GM12878 (cell line): ENCODE measurements around the gene CSDE1. TPM values are rescaled to one million over a fixed set of nuclear protein-coding genes. Genes with fewer than 3 reads are reported as not detected.

ENCODE experiments used
- ATAC-seq: fragments of 200-7000 bp; cut with Tn5 transposase; 3 replicates; pipeline ENCODE4 v1.9.1; 2020; ENCODE audit warnings: mild to moderate bottlenecking, moderate library complexity
- BruUV-seq: library from RNA; stranded (reverse); fragments of 400-500 nt; replicated peaks from 2 replicates; lab custom pipeline; 2021; lab: Mats Ljungman, UMichigan
- CTCF ChIA-PET: fragments of 300-600 bp; sonication (Branson Sonifier 250); formaldehyde crosslinking; extraction: SDS; loops from one replicate; lab custom pipeline; 2021; ENCODE audit warnings: inconsistent platforms; lab: Yijun Ruan, JAX
- POLR2A ChIA-PET: fragments of 350-600 bp; formaldehyde crosslinking; extraction: SDS; loops from one replicate; lab custom pipeline; 2021; ENCODE audit warnings: inconsistent platforms; lab: Charles Lee
- RAD21 ChIA-PET: fragments of 300-600 bp; sonication (Branson Sonifier 250); formaldehyde crosslinking; loops from one replicate; lab custom pipeline; 2023; ENCODE audit warnings: antibody characterized with exemption; ENCODE audit not compliant: unreplicated experiment; lab: Charles Lee
- SMC1A ChIA-PET: fragments of 300-600 bp; sonication (Branson Sonifier 250); formaldehyde crosslinking; loops from one replicate; lab custom pipeline; 2023; ENCODE audit not compliant: unreplicated experiment, uncharacterized antibody; lab: Charles Lee
- DNase-seq: peaks from one replicate; pipeline ENCODE4 v3.0.0-alpha.2; 2011; ENCODE audit warnings: low read depth, low spot score
- FAIRE-seq: peaks from 3 replicates; lab custom pipeline; 2011; peaks lifted over from hg19 to GRCh38; lab: Jason Lieb, UNC
- H2AFZ ChIP-seq: 2 replicates; pipeline ENCODE4 v1.6.0; 2011; ENCODE audit warnings: low read depth, low read length, control low read depth; ENCODE audit not compliant: control insufficient read depth
- H3K27ac ChIP-seq: 2 replicates; pipeline ENCODE4 v1.5.1; 2011; ENCODE audit warnings: control low read depth; ENCODE audit not compliant: control insufficient read depth, insufficient read depth
- H3K27me3 ChIP-seq, 2 experiments: replicated peaks in 1 of 2; 2 replicates each; pipeline versions ENCODE4 v1.6.0 to v1.6.1; 2011; ENCODE audit warnings: low read length in 1 of 2; ENCODE audit not compliant: control insufficient read depth in 2 of 2, insufficient read depth in 2 of 2
- H3K36me3 ChIP-seq, 2 experiments: 2 replicates each; pipeline ENCODE4 v1.5.1; 2011; ENCODE audit warnings: low read length in 1 of 2; ENCODE audit not compliant: control insufficient read depth in 2 of 2, insufficient read depth in 2 of 2
- H3K4me1 ChIP-seq: 2 replicates; pipeline ENCODE4 v1.6.1; 2011; ENCODE audit warnings: mild to moderate bottlenecking, low read length, moderate library complexity, mixed read lengths; ENCODE audit not compliant: control insufficient read depth, insufficient read depth
- H3K4me2 ChIP-seq: 2 replicates; pipeline ENCODE4 v1.6.0; 2011; ENCODE audit warnings: control low read depth; ENCODE audit not compliant: control insufficient read depth, insufficient read depth
- H3K4me3 ChIP-seq: fragments of 200-600 bp; sonication (generic); 2 replicates; pipeline ENCODE4 v1.5.1; 2016
- H3K79me2 ChIP-seq: 2 replicates; pipeline ENCODE4 v1.6.0; 2011; ENCODE audit warnings: low read length; ENCODE audit not compliant: control insufficient read depth, insufficient read depth
- H3K9ac ChIP-seq: 2 replicates; pipeline ENCODE4 v1.8.0; 2011; ENCODE audit warnings: low read length, control low read depth, mixed read lengths; ENCODE audit not compliant: control insufficient read depth, insufficient read depth
- H3K9me3 ChIP-seq: replicated peaks from 3 replicates; pipeline ENCODE4 v1.5.1; 2011; ENCODE audit warnings: mild to moderate bottlenecking, low read length; ENCODE audit not compliant: control insufficient read depth, insufficient read depth
- H4K20me1 ChIP-seq: 2 replicates; pipeline ENCODE4 v1.6.0; 2011; ENCODE audit not compliant: control insufficient read depth, insufficient read depth
- CREM ChIP-seq: IDR thresholded peaks from 2 replicates; pipeline ENCODE4 v1.6.1; 2014; ENCODE audit warnings: antibody characterized with exemption, low read depth
- IRF4 ChIP-seq: IDR thresholded peaks from 2 replicates; pipeline ENCODE4 v1.6.1; 2011; ENCODE audit warnings: low read depth, low read length
- NR2F1 ChIP-seq: fragments of 450-650 bp; conservative IDR thresholded peaks from 2 replicates; pipeline ENCODE4 v1.6.1; 2017; ENCODE audit warnings: mild to moderate bottlenecking
- PKNOX1 ChIP-seq: fragments of 450-650 bp; IDR thresholded peaks from 2 replicates; pipeline ENCODE4 v1.6.1; 2016; ENCODE audit warnings: mild to moderate bottlenecking
- RUNX3 ChIP-seq: IDR thresholded peaks from 2 replicates; pipeline ENCODE4 v1.6.1; 2012; ENCODE audit warnings: low read length, inconsistent platforms
- SMARCA5 ChIP-seq: fragments of 450-650 bp; IDR thresholded peaks from 2 replicates; pipeline ENCODE4 v1.6.1; 2017; ENCODE audit warnings: mild to moderate bottlenecking
- TBL1XR1 ChIP-seq: IDR thresholded peaks from 2 replicates; pipeline ENCODE4 v1.6.1; 2012; ENCODE audit warnings: low read depth, low read length, improper control_type of control experiment
- TCF7 ChIP-seq: IDR thresholded peaks from 2 replicates; pipeline ENCODE4 v1.6.1; 2014; ENCODE audit warnings: antibody characterized with exemption, borderline replicate concordance
- WGBS: methylation state at CpG from one replicate; pipeline ENCODE4 v1.1.6; 2016; ENCODE audit warnings: low lambda C conversion rate; ENCODE audit not compliant: insufficient replicate concordance, insufficient coverage; ENCODE audit errors: missing lambda C conversion rate; 5-methylcytosine and 5-hydroxymethylcytosine counted together
- in situ Hi-C: fragments of 300-500 bp; cut with MboI; formaldehyde crosslinking; loops from 9 replicates; pipeline ENCODE4 v1.14.3; 2018; ENCODE audit warnings: mixed read lengths
- intact Hi-C: fragments of 100-400 bp; cut with micrococcal nuclease; formaldehyde crosslinking; loops from one replicate; pipeline ENCODE4 v1.14.2; 2022; ENCODE audit not compliant: unreplicated experiment
- polyA plus RNA-seq, 11 experiments: library from polyadenylated mRNA; depleted of rRNA in 4 of 11; unstranded in 6 of 11; stranded (reverse) in 5 of 11; fragments of >200 nt; fragmentation: Nextera tagmentation in 4 of 11; fragmentation: Illumina TruSeq in 1 of 11; extraction: Ambion mirVana in 4 of 11; extraction: Trizol in 1 of 11; gene quantifications; 1 replicate in 1 of 11; 2 replicates in 10 of 11; pipeline versions ENCODE4 v1.2.1 to v1.2.3, GENCODE V29; 2011 to 2016; ENCODE audit warnings: inconsistent platforms in 2 of 11, missing spikeins in 2 of 11, low read depth in 1 of 11
- total RNA-seq, 4 experiments: library from RNA; depleted of rRNA in 3 of 4; stranded (reverse); fragments of >200 nt in 3 of 4; fragmentation: Illumina TruSeq in 1 of 4; extraction: Trizol in 1 of 4; gene quantifications; 2 replicates each; pipeline versions ENCODE4 v1.2.1 to v1.2.3, GENCODE V29; 2013 to 2021

Gene CSDE1
- total and polyA plus RNA-seq, 10 of the 15 experiments (the other 5 are each of a cell fraction or from before 2014, with no cell fraction given) = 130 to 390 (median 246) TPM

- ATAC-seq (no peak), FAIRE-seq (no peak), DNase-seq (no peak)
- WGBS = 47% methylated on average over 6 of the region's 6 CpGs
- no peaks in the 10 kb centered on the region for H4K20me1 ChIP-seq
- no peak within 1 kb of the TSS for H3K4me2 ChIP-seq
- TF ChIP-seq TCF7 = no peak
- peak; percentile 28; the same call in 1 of the 2 replicates for TF ChIP-seq RUNX3
- BruUV-seq = no TSS peak
- no peaks in the 10 kb centered on the region for H3K79me2 ChIP-seq
- H3K9me3 ChIP-seq = no peaks in the 10 kb centered on the region
- no peak within 1 kb of the TSS for H3K9ac ChIP-seq
- in situ Hi-C loops = no loop called here
- no peak within 1 kb of the TSS for H3K27ac ChIP-seq
- ChIA-PET RAD21 (no interaction called here), POLR2A (no interaction called here), CTCF (interaction anchor here (0.8 to 1.4 kb wide), 4 partner anchors 8 to 27 kb away, joined by 4 to 5 read pairs (median 4); no protein-coding TSS in a partner anchor), SMC1A (interaction anchor here (0.7 to 1.0 kb wide), 2 partner anchors 17 to 19 kb away, joined by 4 read pairs; no protein-coding TSS in a partner anchor)
- no peak within 1 kb of the TSS for H2AFZ ChIP-seq
- H3K4me1 ChIP-seq = no peaks in the 10 kb centered on the region
- intact Hi-C loops = no loop called here
- H3K27me3 ChIP-seq = no peaks in the 10 kb centered on the region
- no peaks in the 10 kb centered on the region for H3K36me3 ChIP-seq
- no peak within 1 kb of the TSS for H3K4me3 ChIP-seq
Observed at GRCh38 chr1:114695430-114696058, 62.2 kb downstream of the CSDE1 start, which contains the start of gene AMPD1. Gene AMPD1 (minus strand): TSS chr1:114695546. CDS start chr1:114695471, 75 bp downstream.

GRCh38 chr1:114694540-114695310, 63.1 kb downstream of the CSDE1 start:
- Histone ChIP-seq H3K9ac (no peak overlapping the region), H3K79me2 (no peaks in the 10 kb centered on the region), H3K4me2 (no peak overlapping the region), H3K27ac (no peak overlapping the region), H3K4me1 (no peaks in the 10 kb centered on the region), H3K4me3 (no peak overlapping the region), H3K36me3 (no peaks in the 10 kb centered on the region), H4K20me1 (no peaks in the 10 kb centered on the region), H3K9me3 (no peaks in the 10 kb centered on the region), H2AFZ (no peak overlapping the region), H3K27me3 (no peaks in the 10 kb centered on the region)
- ChIA-PET POLR2A (no interaction called here), SMC1A (interaction anchor here (0.7 to 1.0 kb wide), 2 partner anchors 16 to 20 kb away, joined by 4 read pairs; no protein-coding TSS in a partner anchor), RAD21 (no interaction called here), CTCF (interaction anchor here (0.7 to 1.8 kb wide), 5 partner anchors 11 to 1712 kb away, joined by 3 to 4 read pairs (median 4); partner anchors contain the start of gene DENND2C)
- intact Hi-C loops = no loop called here
- no peak for ATAC-seq
- TF ChIP-seq CREM = no peak
- no peak for TF ChIP-seq PKNOX1
- no peak for TF ChIP-seq TBL1XR1
- TF ChIP-seq IRF4 = no peak
- no peak for TF ChIP-seq NR2F1
- TF ChIP-seq SMARCA5 = no peak
- no peak for FAIRE-seq
- no TSS peak for BruUV-seq
- 45% methylated on average over 9 of the region's 9 CpGs for WGBS
- DNase-seq = no peak
- in situ Hi-C loops = no loop called here
